Endothelial cell (in vitro differentiated cells): ENCODE results near the gene TECPR2. TPM values are rescaled to one million over a fixed set of nuclear protein-coding genes. Genes with fewer than 3 reads are reported as not detected.

ENCODE experiments used
- DNase-seq: peaks from one replicate; pipeline ENCODE4 v3.0.0; 2021; ENCODE audit warnings: low spot score
- H3K27ac Mint-ChIP-seq: one replicate; pipeline ENCODE4 v1.8.0; 2021; ENCODE audit warnings: mixed read lengths, inconsistent platforms; ENCODE audit not compliant: unreplicated experiment
- H3K27me3 Mint-ChIP-seq: one replicate; pipeline ENCODE4 v1.8.0; 2021; ENCODE audit warnings: mild to moderate bottlenecking, moderate library complexity, mixed read lengths, inconsistent platforms; ENCODE audit not compliant: unreplicated experiment
- H3K36me3 Mint-ChIP-seq: one replicate; pipeline ENCODE4 v1.8.0; 2021; ENCODE audit warnings: mild to moderate bottlenecking, low read depth, mixed read lengths, inconsistent platforms; ENCODE audit not compliant: unreplicated experiment
- H3K4me1 Mint-ChIP-seq: one replicate; pipeline ENCODE4 v1.8.0; 2021; ENCODE audit warnings: mild to moderate bottlenecking, mixed read lengths, inconsistent platforms; ENCODE audit not compliant: unreplicated experiment
- H3K4me3 Mint-ChIP-seq: one replicate; pipeline ENCODE4 v1.8.0; 2021; ENCODE audit warnings: mild to moderate bottlenecking, mixed read lengths, inconsistent platforms; ENCODE audit not compliant: unreplicated experiment
- H3K9me3 Mint-ChIP-seq: one replicate; pipeline ENCODE4 v1.8.0; 2021; ENCODE audit warnings: mixed read lengths, inconsistent platforms; ENCODE audit not compliant: unreplicated experiment
- total RNA-seq: library from RNA; stranded (reverse); fragmentation: NEBNext Ultra II Directional; extraction: Animal tissue kit (Norgen Biotek cat#: 25700); gene quantifications from one replicate; pipeline ENCODE4 v1.2.1, GENCODE V29; 2021; ENCODE audit not compliant: unreplicated experiment
- TF ChIP-seq, protein P1 (sequence below): fragments of 200-600 bp; sonication (generic); IDR thresholded peaks from one replicate; pipeline ENCODE4 v1.5.0; 2021; ENCODE audit warnings: antibody characterized with exemption; ENCODE audit not compliant: unreplicated experiment

The TECPR2 gene
- total RNA-seq, 1 donor from 2014 or later: 28.9 TPM

DNA sequence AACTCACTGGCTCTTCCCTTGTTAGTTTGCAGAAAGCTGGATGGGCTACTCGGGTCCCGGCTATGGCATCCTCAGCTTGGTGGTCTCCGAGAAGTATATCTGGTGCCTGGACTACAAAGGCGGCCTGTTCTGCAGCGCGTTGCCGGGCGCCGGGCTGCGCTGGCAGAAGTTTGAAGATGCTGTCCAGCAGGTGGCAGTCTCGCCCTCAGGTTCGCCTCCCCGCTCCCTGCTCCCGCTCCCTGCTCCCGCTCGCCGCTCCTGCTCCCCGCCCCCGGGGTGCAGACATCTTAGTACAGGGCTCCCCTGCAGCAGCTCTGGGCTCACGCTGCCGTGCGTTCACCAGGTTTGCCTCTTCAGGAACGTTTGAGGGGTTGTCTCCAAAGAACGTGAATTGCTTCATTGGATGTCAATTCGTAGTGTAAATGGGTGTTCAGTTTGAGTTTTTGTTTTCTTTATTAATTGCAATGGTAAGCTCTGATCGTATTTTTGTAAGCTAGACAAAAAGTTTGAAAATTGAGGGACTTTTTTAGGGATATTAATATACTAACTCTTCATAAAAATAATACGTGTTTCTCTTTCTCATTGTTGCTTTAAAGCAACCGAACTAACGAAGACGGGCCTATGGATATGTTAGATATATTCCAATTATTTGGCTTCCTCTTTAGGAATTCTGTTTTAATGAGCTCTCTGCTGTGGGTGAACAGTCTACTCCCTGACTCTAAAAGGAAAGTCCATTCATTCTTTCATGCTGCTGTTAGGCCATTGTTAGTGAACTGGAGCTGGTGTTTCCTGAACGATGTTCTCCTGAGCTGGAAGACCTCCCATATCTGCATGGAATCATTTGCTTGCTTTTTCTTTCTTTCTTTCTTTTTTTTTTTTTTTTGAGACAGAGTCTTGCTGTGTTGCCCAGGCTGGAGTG lies 75.5 kb downstream of the TECPR2 start:
- no peak overlapping the region for H3K4me3 Mint-ChIP-seq
- TF ChIP-seq, protein P1, sequence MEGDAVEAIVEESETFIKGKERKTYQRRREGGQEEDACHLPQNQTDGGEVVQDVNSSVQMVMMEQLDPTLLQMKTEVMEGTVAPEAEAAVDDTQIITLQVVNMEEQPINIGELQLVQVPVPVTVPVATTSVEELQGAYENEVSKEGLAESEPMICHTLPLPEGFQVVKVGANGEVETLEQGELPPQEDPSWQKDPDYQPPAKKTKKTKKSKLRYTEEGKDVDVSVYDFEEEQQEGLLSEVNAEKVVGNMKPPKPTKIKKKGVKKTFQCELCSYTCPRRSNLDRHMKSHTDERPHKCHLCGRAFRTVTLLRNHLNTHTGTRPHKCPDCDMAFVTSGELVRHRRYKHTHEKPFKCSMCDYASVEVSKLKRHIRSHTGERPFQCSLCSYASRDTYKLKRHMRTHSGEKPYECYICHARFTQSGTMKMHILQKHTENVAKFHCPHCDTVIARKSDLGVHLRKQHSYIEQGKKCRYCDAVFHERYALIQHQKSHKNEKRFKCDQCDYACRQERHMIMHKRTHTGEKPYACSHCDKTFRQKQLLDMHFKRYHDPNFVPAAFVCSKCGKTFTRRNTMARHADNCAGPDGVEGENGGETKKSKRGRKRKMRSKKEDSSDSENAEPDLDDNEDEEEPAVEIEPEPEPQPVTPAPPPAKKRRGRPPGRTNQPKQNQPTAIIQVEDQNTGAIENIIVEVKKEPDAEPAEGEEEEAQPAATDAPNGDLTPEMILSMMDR: peak; percentile 81
- H3K9me3 Mint-ChIP-seq: no peaks in the 10 kb centered on the region
- peaks cover 7% of the 10 kb centered on the region for H3K4me1 Mint-ChIP-seq
- H3K27ac Mint-ChIP-seq: no peak overlapping the region
- H3K27me3 Mint-ChIP-seq: no peaks in the 10 kb centered on the region
- peaks cover 22% of the 10 kb centered on the region for H3K36me3 Mint-ChIP-seq
- DNase-seq: peak; percentile 88

GRCh38 chr14:102439556-102439955 lies 76.8 kb downstream of the TECPR2 start:
- Mint-ChIP-seq H3K27ac (no peak overlapping the region), H3K36me3 (peaks cover 20% of the 10 kb centered on the region), H3K9me3 (no peaks in the 10 kb centered on the region)

DNA sequence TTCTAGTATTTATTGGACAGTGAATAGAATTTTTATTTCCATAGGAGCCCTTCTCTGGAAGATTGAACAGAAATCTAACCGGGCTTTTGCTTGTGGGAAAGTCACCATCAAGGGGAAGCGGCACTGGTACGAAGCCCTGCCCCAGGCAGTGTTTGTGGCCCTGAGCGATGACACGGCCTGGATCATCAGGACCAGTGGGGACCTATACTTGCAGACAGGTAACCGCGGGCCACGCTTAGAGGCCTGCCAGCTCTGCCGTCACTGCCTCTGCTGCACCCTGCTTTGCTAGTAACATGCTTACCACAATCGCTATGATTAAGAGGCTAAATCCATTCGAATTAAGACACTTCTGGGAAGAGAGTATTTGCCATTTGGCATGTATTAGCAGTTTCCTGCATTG lies 77.7 kb downstream of the TECPR2 start:
- Mint-ChIP-seq H3K27ac (no peak overlapping the region), H3K9me3 (no peaks in the 10 kb centered on the region)

More at GRCh38 chr14:102439556-102439955, 76.8 kb downstream of the TECPR2 start:
- Mint-ChIP-seq H3K4me1 (peaks cover 7% of the 10 kb centered on the region), H3K4me3 (no peak overlapping the region), H3K27me3 (no peaks in the 10 kb centered on the region)
- no peak for DNase-seq
- TF ChIP-seq, protein P1: no peak

DNA sequence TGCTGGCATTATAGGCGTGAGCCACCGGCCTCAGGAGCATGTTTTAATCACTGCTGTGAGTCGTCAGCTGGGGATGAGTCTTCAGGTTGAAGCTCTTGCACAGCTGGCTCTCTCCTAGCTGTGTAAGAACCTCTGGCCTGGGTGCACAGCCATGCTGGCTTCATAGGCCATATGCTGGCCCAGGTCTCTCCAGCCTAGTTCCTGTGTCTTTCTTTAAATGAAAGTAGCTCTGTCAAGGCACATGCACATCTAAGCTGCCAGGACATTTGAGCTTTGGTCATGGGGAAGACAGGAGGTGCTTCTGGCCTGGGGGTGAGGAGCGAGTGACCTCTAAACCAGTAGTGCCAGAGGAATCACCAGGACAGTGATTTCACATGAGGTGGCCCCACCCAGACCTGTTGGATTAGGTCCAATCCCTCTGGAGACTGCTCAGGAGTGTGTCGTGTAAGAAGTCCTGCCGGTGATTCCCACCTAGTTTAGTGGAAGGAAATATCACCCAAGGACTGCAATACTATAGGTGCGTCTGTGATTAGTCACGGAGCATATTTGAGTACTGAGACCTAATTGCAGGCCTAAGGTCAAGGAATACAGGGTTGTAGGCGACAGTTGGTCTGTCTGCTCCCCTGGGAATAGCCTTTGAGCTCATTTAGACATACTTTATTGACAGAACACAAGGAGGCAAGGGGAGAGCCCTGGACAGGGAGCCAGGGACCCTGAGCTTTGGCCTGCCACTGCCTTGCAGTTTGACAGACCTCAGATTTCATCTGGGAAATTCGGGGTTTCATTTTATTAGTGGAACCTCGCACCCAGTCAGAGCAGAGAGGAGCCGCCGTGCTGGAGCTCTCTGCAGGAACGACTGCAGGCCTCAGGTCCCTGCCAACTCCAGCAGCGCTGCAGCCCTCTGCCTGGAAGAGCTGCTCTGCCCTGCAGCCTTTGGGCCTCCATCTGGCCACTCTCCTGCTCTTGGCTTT lies 79.8 kb downstream of the TECPR2 start:
- no peak for DNase-seq
- Mint-ChIP-seq H3K4me3 (no peak overlapping the region), H3K27me3 (no peaks in the 10 kb centered on the region), H3K4me1 (peaks cover 7% of the 10 kb centered on the region), H3K9me3 (no peaks in the 10 kb centered on the region), H3K27ac (no peak overlapping the region), H3K36me3 (peaks cover 26% of the 10 kb centered on the region)
- TF ChIP-seq, protein P1: no peak

More for the DNA sequence above, 77.7 kb downstream of the TECPR2 start:
- H3K27me3 Mint-ChIP-seq: no peaks in the 10 kb centered on the region
- H3K36me3 Mint-ChIP-seq: peaks cover 20% of the 10 kb centered on the region
- TF ChIP-seq, protein P1: no peak
- H3K4me3 Mint-ChIP-seq: no peak overlapping the region
- no peak for DNase-seq
- H3K4me1 Mint-ChIP-seq: peaks cover 7% of the 10 kb centered on the region
